NCI-H524 treated with DMSO at 0.1 percent for 48 hours (cell line): ENCODE data around the gene DYNC1I1.

Source experiments
- DNase-seq: peaks from one replicate; lab custom pipeline; 2025; lab: John Stamatoyannopoulos, UW

The DYNC1I1 gene

GRCh38 chr7:95861041-95861440, 88.7 kb downstream of the DYNC1I1 start:
- no peak for DNase-seq

- no peak for DNase-seq
These were observed 91.3 kb downstream of the DYNC1I1 start for GRCh38 chr7:95863623-95864022.

GRCh38 chr7:95865716-95866371, 93.5 kb downstream of the DYNC1I1 start:
- no peak for DNase-seq

GRCh38 chr7:95867309-95867708, 95.0 kb downstream of the DYNC1I1 start:
- DNase-seq: no peak

GRCh38 chr7:95871075-95871848, 98.9 kb downstream of the DYNC1I1 start:
- no peak for DNase-seq

- no peak for DNase-seq
These were observed 99.5 kb downstream of the DYNC1I1 start for GRCh38 chr7:95871896-95872295.

- no peak for DNase-seq
These were observed 101.8 kb downstream of the DYNC1I1 start for GRCh38 chr7:95874129-95874528.

- DNase-seq: no peak
These were observed 102.3 kb downstream of the DYNC1I1 start for GRCh38 chr7:95874541-95875265.

- DNase-seq: no peak
These were observed 103.2 kb downstream of the DYNC1I1 start for GRCh38 chr7:95875519-95875918.

- DNase-seq: no peak
These were observed 106.3 kb downstream of the DYNC1I1 start for GRCh38 chr7:95878677-95879076.

GRCh38 chr7:95881597-95881996, 109.2 kb downstream of the DYNC1I1 start:
- no peak for DNase-seq

GRCh38 chr7:95883217-95883616, 110.9 kb downstream of the DYNC1I1 start:
- no peak for DNase-seq

GRCh38 chr7:95886501-95887090, 114.2 kb downstream of the DYNC1I1 start:
- DNase-seq: no peak

GRCh38 chr7:95893484-95893883, 121.1 kb downstream of the DYNC1I1 start:
- DNase-seq: no peak

- no peak for DNase-seq
These were observed 125.3 kb downstream of the DYNC1I1 start for GRCh38 chr7:95897557-95898251.

- DNase-seq: no peak
These were observed 127.7 kb downstream of the DYNC1I1 start for GRCh38 chr7:95899919-95900513.

- no peak for DNase-seq
These were observed 128.7 kb downstream of the DYNC1I1 start for GRCh38 chr7:95901006-95901405.

GRCh38 chr7:95904099-95904498, 131.7 kb downstream of the DYNC1I1 start:
- no peak for DNase-seq

- DNase-seq: no peak
These were observed 132.8 kb downstream of the DYNC1I1 start for GRCh38 chr7:95905167-95905566.

GRCh38 chr7:95906851-95907250, 134.5 kb downstream of the DYNC1I1 start:
- DNase-seq: peak; percentile 27

GRCh38 chr7:95907337-95907736, 135.0 kb downstream of the DYNC1I1 start:
- DNase-seq: no peak

- DNase-seq: no peak
These were observed 136.1 kb downstream of the DYNC1I1 start for GRCh38 chr7:95908499-95908898.
